ENCODE results near the gene SUOX.

SUOX gene

GRCh38 chr12:56007564-56008559 lies 10.8 kb downstream of the SUOX start:
- Histone ChIP-seq H3K9me3 (ENCODE audit: insufficient read depth, low read depth, low read length) (no peaks in the 10 kb centered on the region), H3K27ac (ENCODE audit: low read length) (peak overlapping the region; percentile 83), H3K4me3 (ENCODE audit: low read length) (peak overlapping the region; percentile 94), H3K27me3 (ENCODE audit: insufficient read depth, low read length) (no peaks in the 10 kb centered on the region), H3K9ac (ENCODE audit: low read depth, low read length) (peak overlapping the region; percentile 98), H3K4me1 (ENCODE audit: insufficient read depth, low read length) (peaks cover 6% of the 10 kb centered on the region; the same call in 1 of the 2 replicates), H3K36me3 (ENCODE audit: insufficient read depth, low read depth, low read length) (peaks cover 22% of the 10 kb centered on the region)

- Histone ChIP-seq H3K4me1 (ENCODE audit: insufficient read depth, low read length) (peaks cover 6% of the 10 kb centered on the region; the same call in 1 of the 2 replicates), H3K9ac (ENCODE audit: low read depth, low read length) (no peak overlapping the region), H3K4me3 (ENCODE audit: low read length) (no peak overlapping the region), H3K36me3 (ENCODE audit: insufficient read depth, low read depth, low read length) (peaks cover 2% of the 10 kb centered on the region; the same call in 1 of the 2 replicates), H3K27ac (ENCODE audit: low read length) (no peak overlapping the region), H3K27me3 (ENCODE audit: insufficient read depth, low read length) (no peaks in the 10 kb centered on the region), H3K9me3 (ENCODE audit: insufficient read depth, low read depth, low read length) (no peaks in the 10 kb centered on the region)
Observed at GRCh38 chr12:56010111-56010570, 13.1 kb downstream of the SUOX start.

GRCh38 chr12:56011509-56012090 lies 14.5 kb downstream of the SUOX start:
- H3K4me3 ChIP-seq (ENCODE audit: low read length) = no peak overlapping the region
- H3K36me3 ChIP-seq (ENCODE audit: insufficient read depth, low read depth, low read length) = no peaks in the 10 kb centered on the region
- peaks cover 6% of the 10 kb centered on the region; the same call in 1 of the 2 replicates for H3K4me1 ChIP-seq (ENCODE audit: insufficient read depth, low read length)
- H3K27ac ChIP-seq (ENCODE audit: low read length) = no peak overlapping the region
- no peaks in the 10 kb centered on the region for H3K27me3 ChIP-seq (ENCODE audit: insufficient read depth, low read length)
- no peaks in the 10 kb centered on the region for H3K9me3 ChIP-seq (ENCODE audit: insufficient read depth, low read depth, low read length)
- H3K9ac ChIP-seq (ENCODE audit: low read depth, low read length) = no peak overlapping the region

- no peaks in the 10 kb centered on the region for H3K4me1 ChIP-seq (ENCODE audit: insufficient read depth, low read length)
- H3K27me3 ChIP-seq (ENCODE audit: insufficient read depth, low read length) = no peaks in the 10 kb centered on the region
- no peak overlapping the region for H3K9ac ChIP-seq (ENCODE audit: low read depth, low read length)
- H3K27ac ChIP-seq (ENCODE audit: low read length) = no peak overlapping the region
- H3K36me3 ChIP-seq (ENCODE audit: insufficient read depth, low read depth, low read length) = peaks cover 7% of the 10 kb centered on the region; the same call in 1 of the 2 replicates
- H3K4me3 ChIP-seq (ENCODE audit: low read length) = no peak overlapping the region
- H3K9me3 ChIP-seq (ENCODE audit: insufficient read depth, low read depth, low read length) = no peaks in the 10 kb centered on the region
Observed at GRCh38 chr12:56013482-56013881, 16.4 kb downstream of the SUOX start.

- Histone ChIP-seq H3K4me3 (ENCODE audit: low read length) (no peak overlapping the region), H3K27ac (ENCODE audit: low read length) (no peak overlapping the region), H3K4me1 (ENCODE audit: insufficient read depth, low read length) (no peaks in the 10 kb centered on the region)
Observed at GRCh38 chr12:56014205-56014604, 17.1 kb downstream of the SUOX start.

GRCh38 chr12:56017181-56017580 lies 20.1 kb downstream of the SUOX start:
- peaks cover 12% of the 10 kb centered on the region for H3K36me3 ChIP-seq (ENCODE audit: insufficient read depth, low read depth, low read length)
- H3K4me3 ChIP-seq (ENCODE audit: low read length) = no peak overlapping the region
- no peaks in the 10 kb centered on the region for H3K9me3 ChIP-seq (ENCODE audit: insufficient read depth, low read depth, low read length)
- no peak overlapping the region for H3K9ac ChIP-seq (ENCODE audit: low read depth, low read length)
- H3K27me3 ChIP-seq (ENCODE audit: insufficient read depth, low read length) = no peaks in the 10 kb centered on the region
- peaks cover 16% of the 10 kb centered on the region for H3K4me1 ChIP-seq (ENCODE audit: insufficient read depth, low read length)
- H3K27ac ChIP-seq (ENCODE audit: low read length) = no peak overlapping the region

More at GRCh38 chr12:56014205-56014604, 17.1 kb downstream of the SUOX start:
- Histone ChIP-seq H3K27me3 (ENCODE audit: insufficient read depth, low read length) (no peaks in the 10 kb centered on the region), H3K9me3 (ENCODE audit: insufficient read depth, low read depth, low read length) (no peaks in the 10 kb centered on the region), H3K9ac (ENCODE audit: low read depth, low read length) (no peak overlapping the region), H3K36me3 (ENCODE audit: insufficient read depth, low read depth, low read length) (peaks cover 10% of the 10 kb centered on the region)

GRCh38 chr12:56018356-56018755 lies 21.3 kb downstream of the SUOX start:
- Histone ChIP-seq H3K9ac (ENCODE audit: low read depth, low read length) (no peak overlapping the region), H3K4me1 (ENCODE audit: insufficient read depth, low read length) (peaks cover 17% of the 10 kb centered on the region), H3K36me3 (ENCODE audit: insufficient read depth, low read depth, low read length) (peaks cover 12% of the 10 kb centered on the region), H3K27me3 (ENCODE audit: insufficient read depth, low read length) (no peaks in the 10 kb centered on the region), H3K27ac (ENCODE audit: low read length) (no peak overlapping the region), H3K4me3 (ENCODE audit: low read length) (no peak overlapping the region), H3K9me3 (ENCODE audit: insufficient read depth, low read depth, low read length) (no peaks in the 10 kb centered on the region)

- peaks cover 17% of the 10 kb centered on the region for H3K4me1 ChIP-seq (ENCODE audit: insufficient read depth, low read length)
- H3K9ac ChIP-seq (ENCODE audit: low read depth, low read length) = peak within 1 kb of the TSS; percentile 81; the same call in 1 of the 2 replicates
- no peaks in the 10 kb centered on the region for H3K9me3 ChIP-seq (ENCODE audit: insufficient read depth, low read depth, low read length)
- no peaks in the 10 kb centered on the region for H3K27me3 ChIP-seq (ENCODE audit: insufficient read depth, low read length)
- peaks cover 26% of the 10 kb centered on the region for H3K36me3 ChIP-seq (ENCODE audit: insufficient read depth, low read depth, low read length)
- peak within 1 kb of the TSS; percentile 65 for H3K4me3 ChIP-seq (ENCODE audit: low read length)
- H3K27ac ChIP-seq (ENCODE audit: low read length) = peak within 1 kb of the TSS; percentile 85
Observed at GRCh38 chr12:56020423-56021184, 23.5 kb downstream of the SUOX start, which contains the start of gene IKZF4. TSS of gene IKZF4 (plus strand) at chr12:56021043. CDS start at chr12:56021494, 451 bp downstream.

- peak overlapping the region; percentile 65 for H3K4me3 ChIP-seq (ENCODE audit: low read length)
- H3K36me3 ChIP-seq (ENCODE audit: insufficient read depth, low read depth, low read length) = peaks cover 34% of the 10 kb centered on the region
- H3K27ac ChIP-seq (ENCODE audit: low read length) = peak overlapping the region; percentile 85
- peaks cover 17% of the 10 kb centered on the region for H3K4me1 ChIP-seq (ENCODE audit: insufficient read depth, low read length)
- no peaks in the 10 kb centered on the region for H3K9me3 ChIP-seq (ENCODE audit: insufficient read depth, low read depth, low read length)
- H3K9ac ChIP-seq (ENCODE audit: low read depth, low read length) = peak overlapping the region; percentile 81; the same call in 1 of the 2 replicates
- H3K27me3 ChIP-seq (ENCODE audit: insufficient read depth, low read length) = no peaks in the 10 kb centered on the region
Observed at GRCh38 chr12:56021889-56022497, 24.9 kb downstream of the SUOX start.

- Histone ChIP-seq H3K9ac (ENCODE audit: low read depth, low read length) (no peak overlapping the region), H3K36me3 (ENCODE audit: insufficient read depth, low read depth, low read length) (peaks cover 72% of the 10 kb centered on the region), H3K9me3 (ENCODE audit: insufficient read depth, low read depth, low read length) (no peaks in the 10 kb centered on the region), H3K4me3 (ENCODE audit: low read length) (no peak overlapping the region), H3K27me3 (ENCODE audit: insufficient read depth, low read length) (no peaks in the 10 kb centered on the region), H3K27ac (ENCODE audit: low read length) (no peak overlapping the region), H3K4me1 (ENCODE audit: insufficient read depth, low read length) (no peaks in the 10 kb centered on the region)
Observed at GRCh38 chr12:56028511-56029165, 31.6 kb downstream of the SUOX start.
